ENCODE measurements around the gene RPN2. TPM values are rescaled to one million over a fixed set of nuclear protein-coding genes. Genes with fewer than 3 reads are reported as not detected.

The RPN2 gene
- total and polyA plus RNA-seq, 10 of the 15 experiments (the other 5 are each of a cell fraction or from before 2014, with no cell fraction given): 148 to 365 (median 228) TPM

GRCh38 chr20:37260923-37261322, 81.8 kb downstream of the RPN2 start:
- Histone ChIP-seq H3K36me3 (ENCODE audit: control insufficient read depth in 2 of 2, insufficient read depth in 2 of 2, low read length in 1 of 2) (no peaks in the 10 kb centered on the region), H3K9ac (ENCODE audit: control insufficient read depth, insufficient read depth, low read length) (no peak overlapping the region), H2AFZ (ENCODE audit: control insufficient read depth, low read depth, low read length) (no peak overlapping the region), H3K9me3 (replicated peaks; ENCODE audit: control insufficient read depth, insufficient read depth, low read length) (no peaks in the 10 kb centered on the region), H3K4me2 (ENCODE audit: control insufficient read depth, insufficient read depth) (no peak overlapping the region), H3K27ac (ENCODE audit: control insufficient read depth, insufficient read depth) (no peak overlapping the region), H3K4me1 (ENCODE audit: control insufficient read depth, insufficient read depth, low read length) (peaks cover 6% of the 10 kb centered on the region), H4K20me1 (ENCODE audit: control insufficient read depth, insufficient read depth) (no peaks in the 10 kb centered on the region), H3K79me2 (ENCODE audit: control insufficient read depth, insufficient read depth, low read length) (no peaks in the 10 kb centered on the region), H3K4me3 (no peak overlapping the region), H3K27me3 (replicated peaks in 1 of 2; ENCODE audit: control insufficient read depth in 2 of 2, insufficient read depth in 2 of 2, low read length in 1 of 2) (no peaks in the 10 kb centered on the region; a peak in 1 of 4 replicates)
- DNase-seq (ENCODE audit: low read depth, low spot score) (no peak), ATAC-seq (no peak), FAIRE-seq (no peak)
- POLR2A ChIA-PET: no interaction called here
- CTCF ChIA-PET: interaction anchor here (1.0 to 2.1 kb wide), 2 partner anchors 69 to 273 kb away, joined by 4 to 8 read pairs; no protein-coding TSS in a partner anchor
- RAD21 ChIA-PET (ENCODE audit: unreplicated experiment): no interaction called here
- in situ Hi-C loops (cut with MboI): loop anchor here (10.0 kb wide), 1 partner anchor 734 kb away; no protein-coding TSS in a partner anchor
- intact Hi-C loops (cut with micrococcal nuclease; ENCODE audit: unreplicated experiment): no loop called here
- WGBS (ENCODE audit: insufficient coverage, insufficient replicate concordance, low lambda C conversion rate, missing lambda C conversion rate): 69% methylated on average over 4 of the region's 4 CpGs
- SMC1A ChIA-PET (ENCODE audit: uncharacterized antibody, unreplicated experiment): interaction anchor here (0.7 kb wide), 1 partner anchor 16 kb away, joined by 3 read pairs; no protein-coding TSS in a partner anchor
- no TSS peak for BruUV-seq (replicated peaks)
- TF ChIP-seq ZNF274 (IDR thresholded peaks at IDR 0.05; ENCODE audit: insufficient read depth, insufficient read length) (no peak), NFXL1 (IDR thresholded peaks at IDR 0.05; ENCODE audit: borderline replicate concordance) (no peak), MLLT1 (IDR thresholded peaks at IDR 0.05) (no peak), GABPA (IDR thresholded peaks at IDR 0.05; ENCODE audit: low read depth) (no peak), CREB1 (IDR thresholded peaks at IDR 0.05; ENCODE audit: low read depth) (no peak), NR2C2 (IDR thresholded peaks at IDR 0.05; ENCODE audit: borderline replicate concordance, control insufficient read depth, insufficient read length, low read depth) (no peak), ZNF622 (IDR thresholded peaks at IDR 0.05) (no peak), MXI1 (IDR thresholded peaks at IDR 0.05; ENCODE audit: low read depth, low read length) (no peak), ZSCAN29 (IDR thresholded peaks at IDR 0.05) (no peak), NFIC (IDR thresholded peaks at IDR 0.05; ENCODE audit: low read depth, low read length) (no peak), RELB (IDR thresholded peaks at IDR 0.05; ENCODE audit: low read depth) (no peak)
- TF ChIP-seq, protein P1, sequence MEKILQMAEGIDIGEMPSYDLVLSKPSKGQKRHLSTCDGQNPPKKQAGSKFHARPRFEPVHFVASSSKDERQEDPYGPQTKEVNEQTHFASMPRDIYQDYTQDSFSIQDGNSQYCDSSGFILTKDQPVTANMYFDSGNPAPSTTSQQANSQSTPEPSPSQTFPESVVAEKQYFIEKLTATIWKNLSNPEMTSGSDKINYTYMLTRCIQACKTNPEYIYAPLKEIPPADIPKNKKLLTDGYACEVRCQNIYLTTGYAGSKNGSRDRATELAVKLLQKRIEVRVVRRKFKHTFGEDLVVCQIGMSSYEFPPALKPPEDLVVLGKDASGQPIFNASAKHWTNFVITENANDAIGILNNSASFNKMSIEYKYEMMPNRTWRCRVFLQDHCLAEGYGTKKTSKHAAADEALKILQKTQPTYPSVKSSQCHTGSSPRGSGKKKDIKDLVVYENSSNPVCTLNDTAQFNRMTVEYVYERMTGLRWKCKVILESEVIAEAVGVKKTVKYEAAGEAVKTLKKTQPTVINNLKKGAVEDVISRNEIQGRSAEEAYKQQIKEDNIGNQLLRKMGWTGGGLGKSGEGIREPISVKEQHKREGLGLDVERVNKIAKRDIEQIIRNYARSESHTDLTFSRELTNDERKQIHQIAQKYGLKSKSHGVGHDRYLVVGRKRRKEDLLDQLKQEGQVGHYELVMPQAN (conservative IDR thresholded peaks at IDR 0.05): no peak
- TF ChIP-seq, protein P2, sequence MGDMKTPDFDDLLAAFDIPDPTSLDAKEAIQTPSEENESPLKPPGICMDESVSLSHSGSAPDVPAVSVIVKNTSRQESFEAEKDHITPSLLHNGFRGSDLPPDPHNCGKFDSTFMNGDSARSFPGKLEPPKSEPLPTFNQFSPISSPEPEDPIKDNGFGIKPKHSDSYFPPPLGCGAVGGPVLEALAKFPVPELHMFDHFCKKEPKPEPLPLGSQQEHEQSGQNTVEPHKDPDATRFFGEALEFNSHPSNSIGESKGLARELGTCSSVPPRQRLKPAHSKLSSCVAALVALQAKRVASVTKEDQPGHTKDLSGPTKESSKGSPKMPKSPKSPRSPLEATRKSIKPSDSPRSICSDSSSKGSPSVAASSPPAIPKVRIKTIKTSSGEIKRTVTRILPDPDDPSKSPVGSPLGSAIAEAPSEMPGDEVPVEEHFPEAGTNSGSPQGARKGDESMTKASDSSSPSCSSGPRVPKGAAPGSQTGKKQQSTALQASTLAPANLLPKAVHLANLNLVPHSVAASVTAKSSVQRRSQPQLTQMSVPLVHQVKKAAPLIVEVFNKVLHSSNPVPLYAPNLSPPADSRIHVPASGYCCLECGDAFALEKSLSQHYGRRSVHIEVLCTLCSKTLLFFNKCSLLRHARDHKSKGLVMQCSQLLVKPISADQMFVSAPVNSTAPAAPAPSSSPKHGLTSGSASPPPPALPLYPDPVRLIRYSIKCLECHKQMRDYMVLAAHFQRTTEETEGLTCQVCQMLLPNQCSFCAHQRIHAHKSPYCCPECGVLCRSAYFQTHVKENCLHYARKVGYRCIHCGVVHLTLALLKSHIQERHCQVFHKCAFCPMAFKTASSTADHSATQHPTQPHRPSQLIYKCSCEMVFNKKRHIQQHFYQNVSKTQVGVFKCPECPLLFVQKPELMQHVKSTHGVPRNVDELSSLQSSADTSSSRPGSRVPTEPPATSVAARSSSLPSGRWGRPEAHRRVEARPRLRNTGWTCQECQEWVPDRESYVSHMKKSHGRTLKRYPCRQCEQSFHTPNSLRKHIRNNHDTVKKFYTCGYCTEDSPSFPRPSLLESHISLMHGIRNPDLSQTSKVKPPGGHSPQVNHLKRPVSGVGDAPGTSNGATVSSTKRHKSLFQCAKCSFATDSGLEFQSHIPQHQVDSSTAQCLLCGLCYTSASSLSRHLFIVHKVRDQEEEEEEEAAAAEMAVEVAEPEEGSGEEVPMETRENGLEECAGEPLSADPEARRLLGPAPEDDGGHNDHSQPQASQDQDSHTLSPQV (IDR thresholded peaks at IDR 0.05): no peak
